ENCODE data around the gene ZNF26. TPM values are rescaled to one million over a fixed set of nuclear protein-coding genes. Genes with fewer than 3 reads are reported as not detected.
"Not testable (repeated sequence)": the region's sequence is repeated elsewhere in the genome, so short reads cannot be mapped to it uniquely, and the experiment has no call there.

ZNF26 gene
- total and polyA plus RNA-seq, 8 donors = 1.2 to 30.3 (median 3.1) TPM

- H3K4me1 ChIP-seq; H3K27ac ChIP-seq; intact Hi-C loops (cut with DNase I; ENCODE audit: low total_unique reads); H3K4me3 ChIP-seq; H3K27me3 ChIP-seq; DNase-seq: not testable (repeated sequence)
- peaks cover 4 to 76% (median 37%) of the 10 kb centered on the region in 4 donors for H3K36me3 ChIP-seq
- peak in 1 of 7 experiments; percentile 13 for TF ChIP-seq CTCF (IDR thresholded peaks at IDR 0.05)
- peaks cover 4 to 83% (median 54%) of the 10 kb centered on the region in 4 donors for H3K9me3 ChIP-seq
- 54 to 64% (median 63%) methylated on average over 10 of the region's 10 CpGs for WGBS, 5 donors
Measured at GRCh38 chr12:132963947-132964346, 22.2 kb upstream of the ZNF26 start.

GRCh38 chr12:132965796-132966195, 20.4 kb upstream of the ZNF26 start:
- H3K4me1 ChIP-seq = no peaks in the 10 kb centered on the region
- H3K9me3 ChIP-seq = peaks cover 7 to 96% (median 64%) of the 10 kb centered on the region in 4 donors
- TF ChIP-seq CTCF (IDR thresholded peaks at IDR 0.05) (no peak), POLR2A (IDR thresholded peaks at IDR 0.05) (no peak), POLR2AphosphoS5 (IDR thresholded peaks at IDR 0.05) (no peak), EP300 (IDR thresholded peaks at IDR 0.05) (no peak)
- H3K27ac ChIP-seq = no peak overlapping the region
- WGBS, 5 donors = 94 to 97% (median 95%) methylated on average over 12 of the region's 12 CpGs
- no peak for DNase-seq
- no peak overlapping the region for H3K4me3 ChIP-seq
- H3K27me3 ChIP-seq = no peaks in the 10 kb centered on the region
- peaks cover 4 to 74% (median 37%) of the 10 kb centered on the region in 4 donors for H3K36me3 ChIP-seq
- intact Hi-C loops (cut with DNase I; ENCODE audit: low total_unique reads) = no loop called here

- no peaks in the 10 kb centered on the region for H3K27me3 ChIP-seq
- DNase-seq = no peak
- H3K27ac ChIP-seq = no peak overlapping the region
- no peak overlapping the region for H3K4me3 ChIP-seq
- no peak for TF ChIP-seq CTCF (IDR thresholded peaks at IDR 0.05)
- TF ChIP-seq POLR2A (IDR thresholded peaks at IDR 0.05) = no peak
- no peak for TF ChIP-seq POLR2AphosphoS5 (IDR thresholded peaks at IDR 0.05)
- H3K36me3 ChIP-seq = peaks cover 4 to 67% (median 33%) of the 10 kb centered on the region in 4 donors
- H3K9me3 ChIP-seq = peaks cover 9 to 100% (median 64%) of the 10 kb centered on the region in 4 donors
- WGBS, 5 donors = 92 to 97% (median 95%) methylated on average over 4 to 12 of the region's 12 CpGs
- H3K4me1 ChIP-seq = no peaks in the 10 kb centered on the region
- intact Hi-C loops (cut with DNase I; ENCODE audit: low total_unique reads) = no loop called here
Measured at GRCh38 chr12:132966676-132967415, 19.3 kb upstream of the ZNF26 start.

GRCh38 chr12:132967736-132968135, 18.4 kb upstream of the ZNF26 start:
- WGBS, 5 donors = 90 to 98% (median 91%) methylated on average over 19 to 21 of the region's 21 CpGs
- H3K27ac ChIP-seq = no peak overlapping the region
- no peak overlapping the region for H3K4me3 ChIP-seq
- TF ChIP-seq CTCF (IDR thresholded peaks at IDR 0.05) (no peak), EP300 (IDR thresholded peaks at IDR 0.05) (no peak), POLR2AphosphoS5 (IDR thresholded peaks at IDR 0.05) (no peak), POLR2A (IDR thresholded peaks at IDR 0.05) (no peak)
- peaks cover 0 to 58% (median 25%) of the 10 kb centered on the region in 4 donors for H3K36me3 ChIP-seq
- no peak for DNase-seq
- no peaks in the 10 kb centered on the region for H3K4me1 ChIP-seq
- intact Hi-C loops (cut with DNase I; ENCODE audit: low total_unique reads) = no loop called here
- H3K9me3 ChIP-seq = peaks cover 9 to 98% (median 64%) of the 10 kb centered on the region in 4 donors
- no peaks in the 10 kb centered on the region for H3K27me3 ChIP-seq
